Stimulated activated CD8-positive, alpha-beta memory T cell treated with anti-CD3 and anti-CD28 coated beads, Interleukin-4, amount 100 ng/mL, for 1 hour (primary cell): ENCODE data around the gene FARS2.

Experiments used
- DNase-seq, 2 donors: peaks; one replicate each; pipeline ENCODE4 v3.0.0-alpha.2; 2020; ENCODE audit warnings: low read depth in 2 of 2, low spot score in 1 of 2

Gene FARS2

GRCh38 chr6:5248302-5249098, 12.8 kb upstream of the FARS2 start:
- no peak for DNase-seq

- DNase-seq, result no peak
These were observed 11.7 kb upstream of the FARS2 start for GRCh38 chr6:5249451-5250122.

- DNase-seq, result no peak
These were observed 10.9 kb upstream of the FARS2 start for GRCh38 chr6:5250451-5250850.

GRCh38 chr6:5250911-5251310, 10.4 kb upstream of the FARS2 start:
- DNase-seq, result no peak

GRCh38 chr6:5256952-5257351, 4.4 kb upstream of the FARS2 start:
- no peak for DNase-seq

- DNase-seq, result no peak
These were observed 3.9 kb upstream of the FARS2 start for GRCh38 chr6:5257400-5257799.

- no peak for DNase-seq
These were observed 1.9 kb upstream of the FARS2 start for GRCh38 chr6:5259428-5259827.

GRCh38 chr6:5260111-5260620, 1.1 kb upstream of the FARS2 start:
- DNase-seq, result peak; percentile 28 to 57

- DNase-seq, result no peak
These were observed 314 bp downstream of the FARS2 start for GRCh38 chr6:5261545-5262109.

- no peak for DNase-seq
These were observed 5.1 kb downstream of the FARS2 start for GRCh38 chr6:5266423-5266822.

GRCh38 chr6:5270093-5270680, 8.9 kb downstream of the FARS2 start:
- DNase-seq, result no peak

- DNase-seq, result no peak
These were observed 10.6 kb downstream of the FARS2 start for GRCh38 chr6:5271926-5272325.

GRCh38 chr6:5274231-5274630, 12.9 kb downstream of the FARS2 start:
- no peak for DNase-seq

GRCh38 chr6:5275497-5275896, 14.2 kb downstream of the FARS2 start:
- no peak for DNase-seq

GRCh38 chr6:5276581-5276980, 15.3 kb downstream of the FARS2 start:
- DNase-seq, result no peak

GRCh38 chr6:5277589-5277988, 16.3 kb downstream of the FARS2 start:
- no peak for DNase-seq

GRCh38 chr6:5278047-5278446, 16.7 kb downstream of the FARS2 start:
- no peak for DNase-seq

GRCh38 chr6:5278565-5279120, 17.3 kb downstream of the FARS2 start:
- DNase-seq, result no peak

- no peak for DNase-seq
These were observed 18.6 kb downstream of the FARS2 start for GRCh38 chr6:5279891-5280338.

- no peak for DNase-seq
These were observed 19.6 kb downstream of the FARS2 start for GRCh38 chr6:5280920-5281319.

- DNase-seq, result no peak
These were observed 20.9 kb downstream of the FARS2 start for GRCh38 chr6:5282191-5282623.
